GM12878 (cell line): ENCODE results near the gene CD48. TPM values are rescaled to one million over a fixed set of nuclear protein-coding genes. Genes with fewer than 3 reads are reported as not detected.
A peak's percentile ranks its signal among the peaks of the same experiment; 100 is the strongest.

ENCODE experiments used
- ATAC-seq: fragments of 200-7000 bp; cut with Tn5 transposase; 3 replicates; pipeline ENCODE4 v1.9.1; 2020; ENCODE audit warnings: mild to moderate bottlenecking, moderate library complexity
- BruUV-seq: library from RNA; stranded (reverse); fragments of 400-500 nt; replicated peaks from 2 replicates; lab custom pipeline; 2021; lab: Mats Ljungman, UMichigan
- CTCF ChIA-PET: fragments of 300-600 bp; sonication (Branson Sonifier 250); formaldehyde crosslinking; extraction: SDS; loops from one replicate; lab custom pipeline; 2021; ENCODE audit warnings: inconsistent platforms; lab: Yijun Ruan, JAX
- POLR2A ChIA-PET: fragments of 350-600 bp; formaldehyde crosslinking; extraction: SDS; loops from one replicate; lab custom pipeline; 2021; ENCODE audit warnings: inconsistent platforms; lab: Charles Lee
- RAD21 ChIA-PET: fragments of 300-600 bp; sonication (Branson Sonifier 250); formaldehyde crosslinking; loops from one replicate; lab custom pipeline; 2023; ENCODE audit warnings: antibody characterized with exemption; ENCODE audit not compliant: unreplicated experiment; lab: Charles Lee
- SMC1A ChIA-PET: fragments of 300-600 bp; sonication (Branson Sonifier 250); formaldehyde crosslinking; loops from one replicate; lab custom pipeline; 2023; ENCODE audit not compliant: unreplicated experiment, uncharacterized antibody; lab: Charles Lee
- DNase-seq: peaks from one replicate; pipeline ENCODE4 v3.0.0-alpha.2; 2011; ENCODE audit warnings: low read depth, low spot score
- FAIRE-seq: peaks from 3 replicates; lab custom pipeline; 2011; peaks lifted over from hg19 to GRCh38; lab: Jason Lieb, UNC
- H2AFZ ChIP-seq: 2 replicates; pipeline ENCODE4 v1.6.0; 2011; ENCODE audit warnings: low read depth, low read length, control low read depth; ENCODE audit not compliant: control insufficient read depth
- H3K27ac ChIP-seq: 2 replicates; pipeline ENCODE4 v1.5.1; 2011; ENCODE audit warnings: control low read depth; ENCODE audit not compliant: control insufficient read depth, insufficient read depth
- H3K27me3 ChIP-seq, 2 experiments: replicated peaks in 1 of 2; 2 replicates each; pipeline versions ENCODE4 v1.6.0 to v1.6.1; 2011; ENCODE audit warnings: low read length in 1 of 2; ENCODE audit not compliant: control insufficient read depth in 2 of 2, insufficient read depth in 2 of 2
- H3K36me3 ChIP-seq, 2 experiments: 2 replicates each; pipeline ENCODE4 v1.5.1; 2011; ENCODE audit warnings: low read length in 1 of 2; ENCODE audit not compliant: control insufficient read depth in 2 of 2, insufficient read depth in 2 of 2
- H3K4me1 ChIP-seq: 2 replicates; pipeline ENCODE4 v1.6.1; 2011; ENCODE audit warnings: mild to moderate bottlenecking, low read length, moderate library complexity, mixed read lengths; ENCODE audit not compliant: control insufficient read depth, insufficient read depth
- H3K4me2 ChIP-seq: 2 replicates; pipeline ENCODE4 v1.6.0; 2011; ENCODE audit warnings: control low read depth; ENCODE audit not compliant: control insufficient read depth, insufficient read depth
- H3K4me3 ChIP-seq: fragments of 200-600 bp; sonication (generic); 2 replicates; pipeline ENCODE4 v1.5.1; 2016
- H3K79me2 ChIP-seq: 2 replicates; pipeline ENCODE4 v1.6.0; 2011; ENCODE audit warnings: low read length; ENCODE audit not compliant: control insufficient read depth, insufficient read depth
- H3K9ac ChIP-seq: 2 replicates; pipeline ENCODE4 v1.8.0; 2011; ENCODE audit warnings: low read length, control low read depth, mixed read lengths; ENCODE audit not compliant: control insufficient read depth, insufficient read depth
- H3K9me3 ChIP-seq: replicated peaks from 3 replicates; pipeline ENCODE4 v1.5.1; 2011; ENCODE audit warnings: mild to moderate bottlenecking, low read length; ENCODE audit not compliant: control insufficient read depth, insufficient read depth
- H4K20me1 ChIP-seq: 2 replicates; pipeline ENCODE4 v1.6.0; 2011; ENCODE audit not compliant: control insufficient read depth, insufficient read depth
- ASH2L ChIP-seq: fragments of 300-600, 200-600 bp; sonication (generic); IDR thresholded peaks from 2 replicates; pipeline ENCODE4 v1.6.1; 2017; ENCODE audit warnings: low read depth, mild to moderate bottlenecking, borderline replicate concordance
- ATF3 ChIP-seq: IDR thresholded peaks from 2 replicates; pipeline ENCODE4 v1.6.1; 2011; ENCODE audit warnings: low read depth, mild to moderate bottlenecking, low read length, moderate library complexity, borderline replicate concordance; ENCODE audit errors: extremely low read depth
- CEBPZ ChIP-seq: fragments of 150-350 bp; IDR thresholded peaks from 2 replicates; pipeline ENCODE4 v1.6.1; 2016; ENCODE audit warnings: low read depth, low read length
- CHD1 ChIP-seq: IDR thresholded peaks from 2 replicates; pipeline ENCODE4 v1.6.1; 2012; ENCODE audit warnings: low read depth, low read length, improper control_type of control experiment
- FOXM1 ChIP-seq: IDR thresholded peaks from 2 replicates; pipeline ENCODE4 v1.6.1; 2012; ENCODE audit warnings: low read depth, mild to moderate bottlenecking, inconsistent platforms, low read length, moderate library complexity
- MLLT1 ChIP-seq: fragments of 450-650 bp; IDR thresholded peaks from 2 replicates; pipeline ENCODE4 v1.6.1; 2016; ENCODE audit warnings: mild to moderate bottlenecking
- MTA3 ChIP-seq: IDR thresholded peaks from 2 replicates; pipeline ENCODE4 v1.6.1; 2012; ENCODE audit warnings: low read length, inconsistent platforms, borderline replicate concordance
- NFIC ChIP-seq: IDR thresholded peaks from 2 replicates; pipeline ENCODE4 v1.6.1; 2012; ENCODE audit warnings: low read depth, mild to moderate bottlenecking, inconsistent platforms, low read length, moderate library complexity
- PML ChIP-seq: IDR thresholded peaks from 2 replicates; pipeline ENCODE4 v1.6.1; 2012; ENCODE audit warnings: low read length, inconsistent platforms
- POLR2A ChIP-seq: IDR thresholded peaks from 2 replicates; pipeline ENCODE4 v1.6.1; 2011; ENCODE audit warnings: low read depth, mild to moderate bottlenecking, low read length
- POLR2AphosphoS5 ChIP-seq: IDR thresholded peaks from 2 replicates; pipeline ENCODE4 v1.6.1; 2011; ENCODE audit warnings: mild to moderate bottlenecking, low read length, inconsistent platforms
- RELA ChIP-seq: fragments of 450-650 bp; IDR thresholded peaks from 2 replicates; pipeline ENCODE4 v1.8.0; 2014; ENCODE audit warnings: borderline replicate concordance; ENCODE audit not compliant: partially characterized antibody
- SMAD5 ChIP-seq: IDR thresholded peaks from 2 replicates; pipeline ENCODE4 v1.6.1; 2016; ENCODE audit warnings: antibody characterized with exemption, low read depth
- SREBF2 ChIP-seq: IDR thresholded peaks from 2 replicates; pipeline ENCODE4 v1.6.1; 2012; ENCODE audit warnings: mild to moderate bottlenecking, low read length
- TBL1XR1 ChIP-seq: IDR thresholded peaks from 2 replicates; pipeline ENCODE4 v1.6.1; 2012; ENCODE audit warnings: low read depth, low read length, improper control_type of control experiment
- WRNIP1 ChIP-seq: IDR thresholded peaks from 2 replicates; pipeline ENCODE4 v1.6.1; 2011; ENCODE audit warnings: low read depth, low read length, improper control_type of control experiment, borderline replicate concordance
- YBX1 ChIP-seq: fragments of 450-650 bp; IDR thresholded peaks from 2 replicates; pipeline ENCODE4 v1.6.1; 2016; ENCODE audit warnings: antibody characterized with exemption
- ZBED1 ChIP-seq: IDR thresholded peaks from 2 replicates; pipeline ENCODE4 v1.6.1; 2016; ENCODE audit warnings: borderline replicate concordance
- WGBS: methylation state at CpG from one replicate; pipeline ENCODE4 v1.1.6; 2016; ENCODE audit warnings: low lambda C conversion rate; ENCODE audit not compliant: insufficient replicate concordance, insufficient coverage; ENCODE audit errors: missing lambda C conversion rate; 5-methylcytosine and 5-hydroxymethylcytosine counted together
- in situ Hi-C: fragments of 300-500 bp; cut with MboI; formaldehyde crosslinking; loops from 9 replicates; pipeline ENCODE4 v1.14.3; 2018; ENCODE audit warnings: mixed read lengths
- intact Hi-C: fragments of 100-400 bp; cut with micrococcal nuclease; formaldehyde crosslinking; loops from one replicate; pipeline ENCODE4 v1.14.2; 2022; ENCODE audit not compliant: unreplicated experiment
- polyA plus RNA-seq, 11 experiments: library from polyadenylated mRNA; depleted of rRNA in 4 of 11; unstranded in 6 of 11; stranded (reverse) in 5 of 11; fragments of >200 nt; fragmentation: Nextera tagmentation in 4 of 11; fragmentation: Illumina TruSeq in 1 of 11; extraction: Ambion mirVana in 4 of 11; extraction: Trizol in 1 of 11; gene quantifications; 1 replicate in 1 of 11; 2 replicates in 10 of 11; pipeline versions ENCODE4 v1.2.1 to v1.2.3, GENCODE V29; 2011 to 2016; ENCODE audit warnings: inconsistent platforms in 2 of 11, missing spikeins in 2 of 11, low read depth in 1 of 11
- total RNA-seq, 4 experiments: library from RNA; depleted of rRNA in 3 of 4; stranded (reverse); fragments of >200 nt in 3 of 4; fragmentation: Illumina TruSeq in 1 of 4; extraction: Trizol in 1 of 4; gene quantifications; 2 replicates each; pipeline versions ENCODE4 v1.2.1 to v1.2.3, GENCODE V29; 2013 to 2021

The CD48 gene
- total and polyA plus RNA-seq, 10 of the 15 experiments (the other 5 are each of a cell fraction or from before 2014, with no cell fraction given): 302 to 1,315 (median 430) TPM

GRCh38 chr1:160711276-160711601 lies 383 bp downstream of the CD48 start (continued):
- no peak for TF ChIP-seq FOXM1
- TF ChIP-seq ZBED1: 0 out of 2 replicates have a peak, but pooled peaks have one; percentile 13

GRCh38 chr1:160710517-160711252 lies 937 bp downstream of the CD48 start:
- H2AFZ ChIP-seq: no peak overlapping the region
- peak overlapping the region; percentile 100 for H3K27ac ChIP-seq
- peak overlapping the region; percentile 93 for H3K4me3 ChIP-seq
- ChIA-PET SMC1A (interaction anchor here (0.9 to 7.1 kb wide), 17 partner anchors 10 to 161 kb away, joined by 3 to 149 read pairs (median 9); partner anchors contain the start of genes CD244, SLAMF1 and SLAMF7), POLR2A (interaction anchor here (0.6 to 5.8 kb wide), 12 partner anchors 15 to 142 kb away, joined by 3 to 73 read pairs (median 6); partner anchors contain the start of genes LY9 and SLAMF1), RAD21 (interaction anchor here (0.8 to 4.9 kb wide), 14 partner anchors 8 to 161 kb away, joined by 3 to 74 read pairs (median 8); partner anchors contain the start of genes SLAMF1 and SLAMF7), CTCF (interaction anchor here (0.7 to 6.8 kb wide), 13 partner anchors 14 to 241 kb away, joined by 3 to 102 read pairs (median 8); no protein-coding TSS in a partner anchor)
- H3K9me3 ChIP-seq: no peaks in the 10 kb centered on the region
- peak overlapping the region; percentile 88 for H3K4me2 ChIP-seq
- peaks cover 75% of the 10 kb centered on the region for H3K79me2 ChIP-seq
- intact Hi-C loops (loop anchor here (1.0 to 5.0 kb wide), 2 partner anchors 31 to 33 kb away; no protein-coding TSS in a partner anchor), in situ Hi-C loops (no loop called here)
- H3K27me3 ChIP-seq: no peaks in the 10 kb centered on the region
- BruUV-seq: no TSS peak
- peak overlapping the region; percentile 100 for H3K9ac ChIP-seq
- FAIRE-seq (no peak), ATAC-seq (peak; percentile 10), DNase-seq (no peak)
- 0% methylated on average over 4 of the region's 4 CpGs for WGBS
- no peaks in the 10 kb centered on the region; a peak in 2 of 4 replicates for H3K36me3 ChIP-seq
- no peaks in the 10 kb centered on the region for H4K20me1 ChIP-seq
- peaks cover 18% of the 10 kb centered on the region for H3K4me1 ChIP-seq
- TF ChIP-seq WRNIP1 (0 out of 2 replicates have a peak, but pooled peaks have one; percentile 35), CHD1 (peak; percentile 45; the same call in 1 of the 2 replicates), ASH2L (no peak), ATF3 (no peak), MLLT1 (peak; percentile 54), MTA3 (peak; percentile 63), POLR2AphosphoS5 (peak; percentile 21; the same call in 1 of the 2 replicates), CEBPZ (no peak), SREBF2 (no peak), POLR2A (peak; percentile 22; the same call in 1 of the 2 replicates), YBX1 (no peak), RELA (no peak), PML (peak; percentile 47; the same call in 1 of the 2 replicates), SMAD5 (peak; percentile 65), TBL1XR1 (no peak), NFIC (0 out of 2 replicates have a peak, but pooled peaks have one; percentile 9)
